ENCODE results near the gene SH2D4B. TPM values are rescaled to one million over a fixed set of nuclear protein-coding genes. Genes with fewer than 3 reads are reported as not detected.

SH2D4B gene
- total RNA-seq, 1 donor from 2014 or later: not detected

DNA sequence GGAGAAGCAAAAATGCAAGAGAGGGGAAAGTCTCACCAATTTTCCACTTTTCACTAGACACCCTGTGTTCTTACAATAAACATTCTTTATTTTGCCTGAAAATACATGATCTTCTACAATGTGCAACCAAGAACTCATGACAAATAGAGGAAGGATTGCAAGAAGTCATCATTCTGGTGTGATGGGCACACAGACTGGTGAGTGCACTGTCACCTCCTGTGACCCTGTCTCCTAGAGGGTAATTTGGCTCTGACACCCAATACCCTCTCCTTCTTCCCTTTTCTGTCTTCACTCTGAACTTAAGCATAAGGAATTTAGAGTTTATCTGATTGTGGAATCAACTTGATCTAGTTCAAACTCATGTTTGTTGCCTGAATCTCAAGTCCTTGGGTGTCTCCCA is 153.7 kb downstream of the SH2D4B start:
- Histone ChIP-seq H3K36me3 (ENCODE audit: control insufficient read depth, insufficient read depth, low read length) (no peaks in the 10 kb centered on the region), H3K4me3 (ENCODE audit: low read depth, low read length) (no peak overlapping the region), H3K27me3 (ENCODE audit: control insufficient read depth, insufficient read depth, low read length) (no peaks in the 10 kb centered on the region)
- no peak for TF ChIP-seq CTCF (IDR thresholded peaks at IDR 0.05; ENCODE audit: insufficient read depth, low read length, poor library complexity, severe bottlenecking)
- DNase-seq (ENCODE audit: low read depth): no peak

DNA sequence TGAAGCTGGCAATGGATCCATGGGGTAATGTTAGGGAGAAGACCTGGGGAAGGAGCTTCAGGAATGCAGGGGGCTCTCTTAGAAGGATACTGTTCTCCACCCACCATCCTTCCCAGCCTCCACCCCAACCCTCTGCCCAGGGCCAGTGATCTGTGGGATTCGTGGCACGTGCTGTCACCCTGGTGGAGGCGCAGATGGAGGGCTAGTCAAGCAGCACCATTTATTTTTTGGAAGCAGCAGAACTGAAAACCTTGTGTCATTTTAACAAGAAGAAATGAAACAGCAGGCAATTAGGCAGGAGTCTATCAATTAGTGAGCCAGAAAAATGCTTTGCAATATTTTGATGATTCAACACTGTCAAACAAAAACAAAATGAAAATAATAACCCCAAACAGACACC is 155.9 kb downstream of the SH2D4B start:
- no peak for DNase-seq (ENCODE audit: low read depth)
- Histone ChIP-seq H3K36me3 (ENCODE audit: control insufficient read depth, insufficient read depth, low read length) (no peaks in the 10 kb centered on the region), H3K27me3 (ENCODE audit: control insufficient read depth, insufficient read depth, low read length) (no peaks in the 10 kb centered on the region), H3K4me3 (ENCODE audit: low read depth, low read length) (no peak overlapping the region)
- no peak for TF ChIP-seq CTCF (IDR thresholded peaks at IDR 0.05; ENCODE audit: insufficient read depth, low read length, poor library complexity, severe bottlenecking)

DNA sequence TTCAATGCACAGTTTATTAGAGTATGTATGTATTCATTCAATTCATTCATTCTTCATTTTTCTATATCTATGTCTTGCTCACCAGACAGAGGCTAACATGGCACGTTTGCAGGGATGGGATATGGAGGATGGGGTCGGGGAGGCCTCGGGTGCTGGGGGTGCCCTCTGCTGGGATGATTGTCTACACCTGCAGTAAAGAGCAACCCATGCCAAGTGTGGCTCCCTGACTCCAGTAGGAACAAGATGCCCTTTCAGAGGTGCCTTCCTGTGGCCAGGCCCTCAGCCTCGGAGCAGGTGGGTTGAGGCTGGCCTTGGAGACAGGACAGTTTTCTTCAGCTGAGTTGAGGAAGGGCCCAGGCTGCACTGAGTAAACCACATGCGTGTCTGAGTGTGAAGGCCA is 157.2 kb downstream of the SH2D4B start:
- TF ChIP-seq CTCF (IDR thresholded peaks at IDR 0.05; ENCODE audit: insufficient read depth, low read length, poor library complexity, severe bottlenecking): no peak
- Histone ChIP-seq H3K27me3 (ENCODE audit: control insufficient read depth, insufficient read depth, low read length) (no peaks in the 10 kb centered on the region), H3K4me3 (ENCODE audit: low read depth, low read length) (no peak overlapping the region), H3K36me3 (ENCODE audit: control insufficient read depth, insufficient read depth, low read length) (no peaks in the 10 kb centered on the region)
- no peak for DNase-seq (ENCODE audit: low read depth)

Other genes with a start within 250 kb of the SH2D4B start
- 0.38 TPM in 1 of 2 replicates, not detected in the other for gene MAT1A, start 248.2 kb upstream of the SH2D4B start, total RNA-seq
- not detected in 2 replicates for gene DYDC1, start 181.1 kb upstream of the SH2D4B start, total RNA-seq
- gene DYDC2, start 181.1 kb upstream of the SH2D4B start, total RNA-seq: 0.14 and 3.0 TPM in 2 replicates
- gene PRXL2A, start 129.4 kb upstream of the SH2D4B start, total RNA-seq: 64.4 and 72.4 TPM in 2 replicates
- 111 and 116 TPM in 2 replicates for gene TSPAN14, start 83.6 kb upstream of the SH2D4B start, total RNA-seq

Data from kidney epithelial cell (primary cell).